Measurements from ENCODE around the gene RBM4. TPM values are rescaled to one million over a fixed set of nuclear protein-coding genes. Genes with fewer than 3 reads are reported as not detected.

The RBM4 gene
- total RNA-seq, 1 donor from 2014 or later, result 206 TPM

DNA sequence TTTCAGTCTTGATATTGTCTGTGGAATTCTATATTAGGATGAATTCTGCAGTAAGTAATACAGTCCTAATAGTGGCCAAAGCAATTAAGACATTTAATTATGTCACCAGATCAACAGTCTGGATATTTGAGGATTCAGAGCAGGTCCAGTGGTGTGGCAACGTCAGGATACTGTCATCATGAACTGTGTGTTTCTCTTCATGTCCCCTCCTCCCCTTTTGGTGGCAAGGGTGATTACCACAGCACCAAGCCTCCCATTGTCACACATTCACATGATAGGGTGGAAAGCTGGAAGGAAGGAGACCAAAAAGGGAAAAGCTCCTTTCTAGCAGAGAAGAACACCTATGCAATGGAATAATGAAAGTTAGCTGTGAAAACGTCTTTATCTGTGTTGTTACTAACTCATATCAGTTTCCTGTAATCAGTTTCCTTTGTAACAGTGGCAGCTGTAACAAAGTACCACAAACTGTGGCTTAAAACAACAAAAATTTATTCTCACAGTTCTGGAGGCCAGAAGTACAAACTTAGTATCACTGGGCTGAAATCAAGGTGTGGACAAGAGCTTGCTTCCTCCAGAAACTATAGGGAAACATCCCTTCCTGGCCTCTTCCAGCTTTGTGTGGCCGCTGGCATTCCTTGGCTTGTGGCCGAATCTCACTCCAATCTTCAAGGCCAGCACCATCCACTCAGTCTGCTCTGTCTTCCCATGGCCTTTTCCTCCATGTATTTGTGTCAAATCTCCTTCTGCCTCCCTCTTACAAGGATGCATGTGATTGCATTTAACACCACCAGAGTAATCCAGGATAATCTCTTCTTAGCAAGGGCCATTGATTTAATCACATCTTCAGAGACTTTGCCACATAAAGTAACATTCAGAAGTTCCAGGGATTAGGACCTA is 28.5 kb upstream of the RBM4 start:
- H3K27me3 ChIP-seq, result no peaks in the 10 kb centered on the region
- H3K36me3 Mint-ChIP-seq, result peaks cover 11% of the 10 kb centered on the region
- H3K27me3 Mint-ChIP-seq (ENCODE audit: insufficient read depth, low read depth), result no peaks in the 10 kb centered on the region
- H3K4me3 ChIP-seq, result no peak overlapping the region
- no peaks in the 10 kb centered on the region for H3K9me3 Mint-ChIP-seq
- no peak overlapping the region for H3K4me3 Mint-ChIP-seq
- H3K9ac ChIP-seq, result no peak overlapping the region
- no peaks in the 10 kb centered on the region for H4K20me1 ChIP-seq (ENCODE audit: low read depth)
- H3F3A ChIP-seq (ENCODE audit: low read depth), result peaks cover 12% of the 10 kb centered on the region
- no peak for TF ChIP-seq EZH2 (IDR thresholded peaks at IDR 0.05)
- no peak for TF ChIP-seq EZH2phosphoT487 (IDR thresholded peaks at IDR 0.05)
- TF ChIP-seq, protein P1, sequence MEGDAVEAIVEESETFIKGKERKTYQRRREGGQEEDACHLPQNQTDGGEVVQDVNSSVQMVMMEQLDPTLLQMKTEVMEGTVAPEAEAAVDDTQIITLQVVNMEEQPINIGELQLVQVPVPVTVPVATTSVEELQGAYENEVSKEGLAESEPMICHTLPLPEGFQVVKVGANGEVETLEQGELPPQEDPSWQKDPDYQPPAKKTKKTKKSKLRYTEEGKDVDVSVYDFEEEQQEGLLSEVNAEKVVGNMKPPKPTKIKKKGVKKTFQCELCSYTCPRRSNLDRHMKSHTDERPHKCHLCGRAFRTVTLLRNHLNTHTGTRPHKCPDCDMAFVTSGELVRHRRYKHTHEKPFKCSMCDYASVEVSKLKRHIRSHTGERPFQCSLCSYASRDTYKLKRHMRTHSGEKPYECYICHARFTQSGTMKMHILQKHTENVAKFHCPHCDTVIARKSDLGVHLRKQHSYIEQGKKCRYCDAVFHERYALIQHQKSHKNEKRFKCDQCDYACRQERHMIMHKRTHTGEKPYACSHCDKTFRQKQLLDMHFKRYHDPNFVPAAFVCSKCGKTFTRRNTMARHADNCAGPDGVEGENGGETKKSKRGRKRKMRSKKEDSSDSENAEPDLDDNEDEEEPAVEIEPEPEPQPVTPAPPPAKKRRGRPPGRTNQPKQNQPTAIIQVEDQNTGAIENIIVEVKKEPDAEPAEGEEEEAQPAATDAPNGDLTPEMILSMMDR (IDR thresholded peaks at IDR 0.05), result no peak
- no peak overlapping the region for H3K27ac Mint-ChIP-seq
- H3K4me2 ChIP-seq, result no peak overlapping the region
- H3K9me3 ChIP-seq (ENCODE audit: low read depth), result no peaks in the 10 kb centered on the region
- no peaks in the 10 kb centered on the region for H3K4me1 ChIP-seq
- H3K36me3 ChIP-seq, result no peaks in the 10 kb centered on the region
- H3K79me2 ChIP-seq (ENCODE audit: low read depth), result peaks cover 1% of the 10 kb centered on the region
- no peak for DNase-seq (ENCODE audit: low spot score)
- H3K4me1 Mint-ChIP-seq, result no peaks in the 10 kb centered on the region
- H3K27ac ChIP-seq, result no peak overlapping the region
- no peak overlapping the region for H2AFZ ChIP-seq (replicated peaks)

DNA sequence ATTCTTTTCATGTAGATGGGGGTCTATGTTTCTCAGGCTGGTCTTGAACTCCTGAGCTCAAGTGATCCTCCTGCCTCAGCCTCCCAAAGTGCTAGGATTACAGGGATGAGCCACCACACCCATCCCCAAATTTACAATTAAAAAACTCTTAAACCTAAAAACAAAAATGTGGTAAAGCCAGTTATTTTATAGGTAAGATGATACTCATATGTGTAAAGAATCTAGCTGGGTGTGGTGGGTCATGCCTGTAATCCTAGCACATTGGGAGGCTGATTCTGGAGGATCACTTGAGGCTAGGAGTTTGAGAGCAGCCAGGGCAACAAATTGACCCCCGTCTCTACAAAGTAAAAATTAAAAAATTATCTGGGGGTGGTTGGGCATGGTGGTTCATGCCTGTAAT is 26.0 kb upstream of the RBM4 start:
- Histone ChIP-seq H2AFZ (replicated peaks) (no peak overlapping the region), H3K79me2 (ENCODE audit: low read depth) (peaks cover 19% of the 10 kb centered on the region), H3K36me3 (no peaks in the 10 kb centered on the region), H3K9me3 (ENCODE audit: low read depth) (no peaks in the 10 kb centered on the region), H3K27me3 (no peaks in the 10 kb centered on the region), H3K4me2 (no peak overlapping the region), H3K27ac (no peak overlapping the region), H3F3A (ENCODE audit: low read depth) (peaks cover 30% of the 10 kb centered on the region), H3K4me1 (no peaks in the 10 kb centered on the region), H3K9ac (no peak overlapping the region), H3K4me3 (no peak overlapping the region), H4K20me1 (ENCODE audit: low read depth) (peaks cover 9% of the 10 kb centered on the region)
- Mint-ChIP-seq H3K4me3 (no peak overlapping the region), H3K27ac (no peak overlapping the region), H3K9me3 (no peaks in the 10 kb centered on the region), H3K36me3 (peaks cover 6% of the 10 kb centered on the region), H3K27me3 (ENCODE audit: insufficient read depth, low read depth) (no peaks in the 10 kb centered on the region), H3K4me1 (peaks cover 7% of the 10 kb centered on the region)
- TF ChIP-seq EZH2phosphoT487 (IDR thresholded peaks at IDR 0.05) (no peak), EZH2 (IDR thresholded peaks at IDR 0.05) (no peak)
- DNase-seq (ENCODE audit: low spot score), result no peak

DNA sequence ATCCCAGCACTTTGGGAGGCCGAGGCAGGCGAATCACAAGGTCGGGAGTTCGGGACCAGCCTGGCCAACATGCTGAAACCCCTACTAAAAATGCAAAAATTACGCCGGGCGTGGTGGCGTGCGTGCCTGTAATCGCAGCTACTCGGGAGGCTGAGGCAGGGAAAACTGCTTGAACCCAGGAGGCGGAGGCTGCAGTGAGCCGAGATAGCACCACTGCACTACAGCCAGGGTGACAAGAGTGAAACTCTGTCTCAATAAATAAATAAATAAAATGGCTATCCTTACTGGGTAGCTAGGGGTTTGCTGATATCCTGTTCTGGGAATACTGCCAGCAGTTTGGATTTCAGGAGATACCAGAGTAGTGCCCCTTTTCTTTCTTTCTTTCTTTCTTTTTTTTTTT is 24.4 kb upstream of the RBM4 start:
- Mint-ChIP-seq H3K4me3 (no peak overlapping the region), H3K27me3 (ENCODE audit: insufficient read depth, low read depth) (no peaks in the 10 kb centered on the region), H3K4me1 (peaks cover 23% of the 10 kb centered on the region), H3K36me3 (peaks cover 18% of the 10 kb centered on the region), H3K9me3 (no peaks in the 10 kb centered on the region), H3K27ac (no peak overlapping the region)
- H3K9me3 ChIP-seq (ENCODE audit: low read depth), result no peaks in the 10 kb centered on the region
- H3K27ac ChIP-seq, result no peak overlapping the region
- no peak overlapping the region for H2AFZ ChIP-seq (replicated peaks)
- no peak overlapping the region for H3K9ac ChIP-seq
- no peaks in the 10 kb centered on the region for H3K27me3 ChIP-seq
- H3K36me3 ChIP-seq, result no peaks in the 10 kb centered on the region
- DNase-seq (ENCODE audit: low spot score), result no peak
- H3K79me2 ChIP-seq (ENCODE audit: low read depth), result peaks cover 35% of the 10 kb centered on the region
- H3K4me2 ChIP-seq, result no peak overlapping the region
- H3K4me1 ChIP-seq, result peaks cover 12% of the 10 kb centered on the region
- H3F3A ChIP-seq (ENCODE audit: low read depth), result peaks cover 46% of the 10 kb centered on the region
- TF ChIP-seq, protein P1 (IDR thresholded peaks at IDR 0.05), result no peak
- TF ChIP-seq EZH2phosphoT487 (IDR thresholded peaks at IDR 0.05) (no peak), EZH2 (IDR thresholded peaks at IDR 0.05) (no peak)
- no peak overlapping the region for H3K4me3 ChIP-seq
- H4K20me1 ChIP-seq (ENCODE audit: low read depth), result peaks cover 25% of the 10 kb centered on the region

Data from neural progenitor cell (in vitro differentiated cells).